PC-9 (cell line): Measurements from ENCODE around the gene CDK5.

Source experiments
- CTCF ChIP-seq: fragments of 200-600 bp; sonication (generic); conservative IDR thresholded peaks from 2 replicates; pipeline ENCODE4 v1.6.1; 2017; ENCODE audit warnings: mixed run types, antibody characterized with exemption, mild to moderate bottlenecking, moderate library complexity
- EZH2 ChIP-seq: fragments of 200-600 bp; sonication (generic); IDR thresholded peaks from 2 replicates; pipeline ENCODE4 v1.8.0; 2017; ENCODE audit warnings: antibody characterized with exemption, low read depth

- TF ChIP-seq CTCF (no peak), EZH2 (no peak)
Observed at GRCh38 chr7:151068069-151068773, 10.5 kb upstream of the CDK5 start.
